ENCODE data around the gene KCNQ5.

Gene KCNQ5

DNA sequence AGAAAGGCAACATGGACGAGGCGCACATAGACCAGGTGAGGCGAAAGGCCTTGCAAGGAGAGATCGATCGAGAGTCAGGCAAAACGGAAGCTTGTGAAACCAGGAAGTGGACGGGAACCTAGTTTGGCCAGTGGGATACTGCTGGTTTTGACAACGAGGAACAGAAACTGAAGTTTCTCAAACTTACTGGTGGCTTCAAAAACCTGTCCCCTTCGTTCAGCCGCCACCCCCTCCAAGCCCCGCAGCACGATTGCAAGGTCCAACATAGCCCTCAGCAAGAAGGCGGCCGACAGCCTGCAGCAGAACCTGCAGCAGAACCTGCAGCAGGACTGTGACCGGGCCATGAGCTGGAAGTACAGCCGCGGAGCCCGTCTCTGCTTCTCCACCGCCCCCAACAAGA, 365.4 kb downstream of the KCNQ5 start:
- FAIRE-seq, result no peak
- TF ChIP-seq, protein P1, sequence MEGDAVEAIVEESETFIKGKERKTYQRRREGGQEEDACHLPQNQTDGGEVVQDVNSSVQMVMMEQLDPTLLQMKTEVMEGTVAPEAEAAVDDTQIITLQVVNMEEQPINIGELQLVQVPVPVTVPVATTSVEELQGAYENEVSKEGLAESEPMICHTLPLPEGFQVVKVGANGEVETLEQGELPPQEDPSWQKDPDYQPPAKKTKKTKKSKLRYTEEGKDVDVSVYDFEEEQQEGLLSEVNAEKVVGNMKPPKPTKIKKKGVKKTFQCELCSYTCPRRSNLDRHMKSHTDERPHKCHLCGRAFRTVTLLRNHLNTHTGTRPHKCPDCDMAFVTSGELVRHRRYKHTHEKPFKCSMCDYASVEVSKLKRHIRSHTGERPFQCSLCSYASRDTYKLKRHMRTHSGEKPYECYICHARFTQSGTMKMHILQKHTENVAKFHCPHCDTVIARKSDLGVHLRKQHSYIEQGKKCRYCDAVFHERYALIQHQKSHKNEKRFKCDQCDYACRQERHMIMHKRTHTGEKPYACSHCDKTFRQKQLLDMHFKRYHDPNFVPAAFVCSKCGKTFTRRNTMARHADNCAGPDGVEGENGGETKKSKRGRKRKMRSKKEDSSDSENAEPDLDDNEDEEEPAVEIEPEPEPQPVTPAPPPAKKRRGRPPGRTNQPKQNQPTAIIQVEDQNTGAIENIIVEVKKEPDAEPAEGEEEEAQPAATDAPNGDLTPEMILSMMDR (IDR thresholded peaks at IDR 0.05; ENCODE audit: insufficient read depth, missing control alignments), result no peak
- no peak for DNase-seq (ENCODE audit: insufficient read length, low spot score)

DNA sequence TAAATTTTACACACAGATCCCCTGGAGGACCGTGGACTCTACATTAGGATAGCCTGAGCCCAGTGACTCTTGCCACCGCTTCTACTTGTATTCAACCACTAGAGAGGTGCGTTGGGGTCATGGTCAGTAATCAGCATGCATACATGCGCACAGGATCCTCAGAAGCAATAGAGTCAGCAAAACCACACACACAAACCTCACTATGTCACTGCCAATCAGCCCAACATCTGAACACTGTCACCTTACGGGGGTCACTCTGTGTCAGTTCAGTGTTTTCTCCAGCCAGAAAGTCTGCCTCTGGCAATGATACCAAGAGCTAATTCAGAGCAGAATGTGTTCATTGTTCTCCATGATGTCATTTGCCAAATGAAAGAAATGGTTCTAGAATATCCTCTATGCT, 378.1 kb downstream of the KCNQ5 start:
- FAIRE-seq (no peak), DNase-seq (ENCODE audit: insufficient read length, low spot score) (no peak)
- TF ChIP-seq, protein P1 (IDR thresholded peaks at IDR 0.05; ENCODE audit: insufficient read depth, missing control alignments), result no peak

DNA sequence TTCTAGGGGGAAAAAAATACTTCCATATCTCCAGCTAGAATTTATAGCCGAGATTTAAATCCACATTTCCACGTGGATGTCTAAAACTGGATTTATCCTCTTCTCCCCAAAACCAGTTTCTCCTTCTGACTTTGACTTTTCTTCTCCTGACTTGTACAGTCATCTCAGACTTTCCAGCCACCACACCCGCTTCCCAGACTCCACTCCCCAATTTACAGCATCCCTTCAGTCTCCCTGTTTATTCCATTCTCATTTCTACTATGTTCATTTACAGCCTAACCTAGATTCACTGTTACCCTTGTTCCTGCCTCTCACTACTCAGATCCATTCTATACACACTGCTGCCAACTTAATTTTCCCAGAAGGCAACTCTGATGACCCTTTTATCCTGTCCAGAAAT, 378.6 kb downstream of the KCNQ5 start:
- FAIRE-seq (no peak), DNase-seq (ENCODE audit: insufficient read length, low spot score) (no peak)
- TF ChIP-seq, protein P1 (IDR thresholded peaks at IDR 0.05; ENCODE audit: insufficient read depth, missing control alignments), result no peak

- FAIRE-seq (no peak), DNase-seq (ENCODE audit: insufficient read length, low spot score) (no peak)
- TF ChIP-seq, protein P1 (IDR thresholded peaks at IDR 0.05; ENCODE audit: insufficient read depth, missing control alignments), result no peak
Observed at GRCh38 chr6:73002588-73002987, 380.7 kb downstream of the KCNQ5 start.

GRCh38 chr6:73003302-73003701, 381.4 kb downstream of the KCNQ5 start:
- FAIRE-seq (no peak), DNase-seq (ENCODE audit: insufficient read length, low spot score) (no peak)
- TF ChIP-seq, protein P1 (IDR thresholded peaks at IDR 0.05; ENCODE audit: insufficient read depth, missing control alignments), result no peak

- DNase-seq (ENCODE audit: insufficient read length, low spot score) (no peak), FAIRE-seq (peak; percentile 11)
- TF ChIP-seq, protein P1 (IDR thresholded peaks at IDR 0.05; ENCODE audit: insufficient read depth, missing control alignments), result no peak
Observed at GRCh38 chr6:73004231-73004630, 382.4 kb downstream of the KCNQ5 start.

DNA sequence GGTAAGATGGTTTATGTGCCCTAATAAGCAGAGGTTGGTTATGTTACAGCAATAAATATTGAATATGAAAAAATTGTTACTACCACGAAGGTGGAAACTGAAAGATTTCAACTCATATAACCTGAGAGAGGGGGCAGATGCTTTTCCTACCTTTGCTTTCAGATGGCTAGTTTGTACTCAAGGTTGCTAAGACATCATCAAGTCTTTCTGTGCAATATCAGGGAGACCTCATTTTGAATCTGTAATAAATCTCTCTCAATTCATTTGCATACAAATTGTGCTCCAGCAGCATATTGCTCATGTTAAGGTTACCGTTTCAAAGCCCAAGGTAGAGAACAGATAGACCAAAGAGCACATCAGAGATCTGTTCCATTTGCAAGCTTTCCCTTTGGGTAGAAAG, 383.0 kb downstream of the KCNQ5 start:
- DNase-seq (ENCODE audit: insufficient read length, low spot score) (no peak), FAIRE-seq (peak; percentile 11)
- TF ChIP-seq, protein P1 (IDR thresholded peaks at IDR 0.05; ENCODE audit: insufficient read depth, missing control alignments), result no peak

Data from D721Med (cell line).